HG02938 (cell line): ENCODE data around the gene STX5.
A peak's percentile ranks its signal among the peaks of the same experiment; 100 is the strongest.
"Not testable (repeated sequence)": the region's sequence is repeated elsewhere in the genome, so short reads cannot be mapped to it uniquely, and the experiment has no call there.

ENCODE experiments used
- ATAC-seq: cut with Tn5 transposase; IDR thresholded peaks from one replicate; pipeline ENCODE4 v1.9.1; 2021; ENCODE audit warnings: mild to moderate bottlenecking, moderate library complexity; ENCODE audit not compliant: unreplicated experiment

Gene STX5

DNA sequence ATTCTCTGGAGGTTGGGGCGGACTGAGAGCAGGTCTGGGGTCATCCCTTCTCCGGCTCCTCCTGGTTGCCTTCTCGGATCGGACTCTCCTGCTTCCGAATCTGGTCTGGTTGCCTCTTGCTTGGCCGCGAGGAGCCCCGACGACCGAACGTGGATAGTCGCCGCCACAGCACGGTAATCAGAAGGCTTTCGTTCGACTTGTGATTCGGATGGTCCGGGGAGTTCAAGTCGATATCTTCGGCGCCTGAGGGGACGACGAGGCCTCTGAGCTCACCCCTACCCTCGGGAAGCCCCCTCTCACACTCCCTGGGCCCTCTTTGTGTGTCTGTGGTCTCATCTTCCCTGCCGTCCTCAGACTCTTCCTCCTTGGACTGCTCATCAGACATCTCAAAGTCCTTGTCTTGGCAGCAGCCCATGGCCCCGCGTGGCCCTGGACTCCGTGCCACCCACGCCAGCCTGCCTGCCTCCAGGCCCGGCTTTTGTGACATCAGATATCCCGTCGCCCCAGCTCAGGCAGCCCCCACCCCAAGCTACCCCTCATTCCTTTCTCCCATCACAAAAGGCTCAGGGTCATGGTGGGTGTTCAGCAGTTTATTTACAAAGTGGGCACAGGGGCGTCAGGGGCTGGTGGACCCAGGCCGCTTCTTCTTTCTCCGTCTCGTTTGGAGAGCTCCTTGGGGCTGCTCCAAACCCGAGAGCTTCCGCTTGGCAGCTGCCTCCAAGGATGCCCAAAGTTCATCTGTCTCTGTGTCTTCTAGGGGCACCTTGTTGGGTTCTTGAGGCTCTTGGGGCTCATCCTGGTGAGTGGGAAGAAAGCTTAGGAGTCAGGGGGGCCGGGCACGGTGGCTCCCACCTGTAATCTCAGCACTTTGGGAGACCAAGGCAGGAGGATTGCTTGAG, 734 bp upstream of the STX5 start, which contains the start of gene TEX54:
TSS of gene TEX54 (minus strand) at position 506 of the 899 bp plus-strand sequence.
- peak; percentile 4 for ATAC-seq

DNA sequence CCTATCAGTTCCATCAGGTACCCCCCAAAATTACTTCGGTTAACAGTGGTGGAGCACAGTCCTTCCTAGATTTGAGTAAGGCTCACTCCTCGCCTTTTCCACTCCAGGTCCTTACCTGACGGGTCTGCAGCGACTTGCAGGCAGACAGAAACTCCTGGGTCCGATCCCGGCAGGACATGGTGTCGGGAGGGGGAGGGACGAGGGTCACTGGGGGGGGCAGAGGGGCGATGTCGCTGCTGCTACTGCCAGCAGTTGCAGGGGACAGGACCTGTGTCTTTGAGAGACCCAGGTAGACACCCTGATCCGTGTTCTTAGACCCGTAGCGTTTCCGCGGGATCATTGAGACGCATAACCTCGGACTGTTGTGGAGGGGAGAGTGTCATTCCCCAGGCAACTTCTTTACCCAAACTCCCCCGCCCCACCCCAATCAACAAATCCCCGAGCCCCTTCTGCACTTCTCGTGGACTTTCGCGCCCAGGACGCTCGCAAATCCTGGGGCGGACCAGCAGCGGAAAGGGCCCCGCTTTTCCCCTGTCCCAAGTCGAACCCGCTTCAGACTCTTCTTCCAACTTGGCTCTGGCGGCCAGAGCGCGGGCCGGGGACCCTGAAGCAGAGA, 839 bp downstream of the STX5 start:
- ATAC-seq, result no peak

DNA sequence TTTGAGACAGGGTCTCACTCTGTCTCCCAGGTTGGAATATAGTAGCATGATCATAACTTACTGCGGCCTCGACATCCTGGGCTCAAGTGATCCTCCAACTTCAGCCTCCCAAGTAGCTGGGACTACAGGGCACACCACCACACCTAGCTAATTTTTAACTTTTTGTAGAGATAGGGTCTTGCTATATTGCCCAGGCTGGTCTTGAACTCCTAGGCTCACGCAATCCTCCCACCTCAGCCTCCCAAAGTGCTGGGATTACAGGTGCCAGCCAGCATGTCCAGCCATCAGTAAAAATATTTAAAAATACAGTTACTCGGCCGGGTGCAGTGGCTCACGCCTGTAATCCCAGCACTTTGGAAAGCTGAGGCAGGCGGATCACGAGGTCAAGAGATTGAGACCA, 3.7 kb downstream of the STX5 start:
- ATAC-seq, result not testable (repeated sequence)

DNA sequence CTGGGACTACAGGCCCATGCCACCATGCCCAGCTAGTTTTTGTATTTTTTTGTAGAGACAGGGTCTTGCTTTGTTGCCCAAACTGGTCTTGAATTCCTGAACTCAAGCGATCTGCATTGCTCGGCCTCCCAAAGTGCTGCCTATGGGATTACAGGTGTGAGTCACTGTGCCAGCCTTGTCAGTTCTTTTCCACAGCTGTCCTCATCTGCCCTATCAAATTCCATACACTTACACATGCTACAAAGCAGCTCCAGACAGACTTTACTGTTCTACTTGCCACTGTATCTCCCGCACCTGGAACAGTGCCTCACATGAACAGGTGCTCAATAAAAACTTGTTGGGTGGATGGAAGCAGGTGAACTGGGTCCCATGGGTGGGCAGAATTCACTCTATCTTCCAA, 8.2 kb downstream of the STX5 start:
- no peak for ATAC-seq

DNA sequence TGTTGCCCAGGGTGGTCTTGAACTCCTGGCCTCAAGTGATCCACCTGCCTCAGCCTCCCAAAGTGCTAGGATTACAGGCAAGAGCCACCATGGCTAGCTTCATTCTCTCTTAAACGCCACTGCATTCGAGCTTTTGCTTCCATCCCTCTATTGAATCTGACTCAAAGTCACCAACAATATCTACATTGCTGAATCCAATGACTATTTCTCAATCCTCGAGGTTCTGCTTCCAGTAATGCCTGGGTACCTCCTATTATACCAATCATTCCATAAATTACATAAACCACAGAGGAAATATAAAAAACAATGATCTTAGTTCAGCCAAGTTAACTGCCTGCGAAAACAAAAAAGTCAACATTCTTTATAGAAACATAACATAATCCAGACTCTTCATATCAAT, 14.7 kb downstream of the STX5 start:
- ATAC-seq, result no peak

DNA sequence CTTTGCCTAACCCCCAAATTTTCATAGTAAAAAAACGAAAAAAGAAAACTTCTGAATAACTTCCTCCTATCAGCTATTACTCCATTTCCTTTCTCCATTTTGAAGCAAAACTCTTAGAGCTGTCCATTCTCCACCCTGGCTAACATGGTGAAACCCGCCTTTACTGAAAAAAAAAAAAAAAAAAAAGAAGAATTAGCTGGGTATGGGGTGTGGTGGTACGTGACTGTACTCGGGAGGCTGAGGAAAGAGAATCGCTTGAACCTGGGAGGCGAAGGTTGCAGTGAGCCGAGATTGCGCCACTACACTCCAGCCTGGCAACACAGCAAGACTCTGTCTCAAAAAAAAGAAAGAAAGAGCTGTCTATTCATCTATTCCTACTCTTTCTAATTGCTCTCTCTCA, 15.3 kb downstream of the STX5 start:
- ATAC-seq, result no peak

DNA sequence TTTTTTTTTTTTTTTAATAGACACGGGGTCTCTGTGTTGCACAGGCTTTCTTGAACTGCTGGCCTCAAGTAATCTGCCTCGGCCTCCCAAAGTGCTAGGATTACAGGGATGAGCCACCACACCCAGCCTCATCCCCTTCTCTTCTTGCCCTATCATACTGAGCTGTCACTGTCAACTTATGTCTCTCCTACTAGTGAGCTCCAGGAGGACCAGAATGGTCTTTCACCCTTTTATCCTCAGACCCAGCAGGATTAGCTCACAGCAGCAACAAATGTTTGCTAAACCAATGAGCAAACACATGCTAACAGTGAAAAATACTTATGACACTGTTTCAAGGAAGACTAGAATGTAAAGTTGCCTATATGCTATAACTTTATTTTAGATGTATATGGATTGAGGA, 20.2 kb downstream of the STX5 start:
- ATAC-seq, result no peak

DNA sequence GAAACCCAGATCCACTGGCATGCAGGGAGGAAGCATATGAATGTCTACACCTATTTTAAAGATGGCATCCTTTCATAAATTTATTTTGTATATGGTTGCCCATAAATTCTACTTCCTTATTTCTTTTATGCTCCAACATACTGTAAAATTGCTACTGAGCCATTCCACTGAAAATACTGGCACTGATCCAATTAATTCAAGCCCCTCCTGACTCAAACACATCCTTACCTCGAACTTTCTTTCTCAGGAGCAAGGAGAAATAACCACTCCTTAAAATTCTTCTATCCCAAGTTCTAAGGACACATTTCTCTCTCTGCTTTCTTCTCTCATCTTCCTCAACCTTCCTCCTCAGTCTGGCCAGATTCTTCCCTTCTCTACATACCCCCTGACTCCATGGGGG, 21.1 kb downstream of the STX5 start:
- no peak for ATAC-seq

DNA sequence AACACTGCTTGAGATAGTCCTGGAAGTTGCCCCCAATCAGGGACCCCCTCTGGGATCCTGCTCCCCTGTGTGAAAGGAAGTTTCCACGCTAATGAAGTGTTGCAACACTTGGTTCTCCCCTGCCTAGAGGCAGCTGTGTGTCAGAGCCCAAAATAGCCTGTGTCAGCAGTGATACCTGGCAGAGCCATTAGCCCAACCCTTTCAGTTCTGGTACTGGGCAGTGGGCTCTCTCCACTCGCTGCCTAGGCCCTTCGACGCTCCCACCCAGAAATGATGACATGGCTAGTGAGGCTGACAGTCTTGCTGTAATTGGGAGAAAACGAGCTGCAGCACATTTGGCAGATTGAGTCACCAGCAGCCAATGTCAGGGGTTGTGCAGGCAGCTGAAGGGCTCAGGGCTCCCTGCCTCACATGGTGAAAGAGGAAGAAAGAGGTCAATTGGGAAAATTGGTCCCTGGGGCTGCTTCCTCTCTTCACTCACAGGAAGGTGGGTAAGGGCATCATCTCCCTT, 25.2 kb downstream of the STX5 start:
- ATAC-seq, result no peak

DNA sequence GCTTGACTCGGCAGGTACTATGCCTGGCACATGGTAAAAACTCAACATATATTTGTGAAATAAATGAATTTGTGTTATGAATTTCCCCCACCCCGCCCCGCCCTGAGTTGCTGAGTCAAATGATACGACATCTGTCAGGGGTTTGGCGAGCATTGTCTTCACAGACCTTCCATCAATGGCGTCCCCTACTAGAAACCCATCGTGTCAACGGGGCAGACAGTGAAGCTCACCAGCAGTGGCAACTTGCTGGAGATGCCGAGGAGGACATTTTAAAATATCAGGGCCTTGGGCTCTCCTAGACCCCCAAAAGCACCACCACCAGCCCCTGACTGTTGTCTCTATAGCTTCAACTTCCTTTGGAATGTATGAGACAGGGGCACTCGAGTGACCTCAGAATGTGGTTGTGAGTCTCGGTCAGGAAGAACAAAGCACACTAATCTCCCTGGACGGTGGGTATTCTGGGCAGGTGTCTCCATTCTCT, 25.9 kb downstream of the STX5 start:
- ATAC-seq, result no peak

DNA sequence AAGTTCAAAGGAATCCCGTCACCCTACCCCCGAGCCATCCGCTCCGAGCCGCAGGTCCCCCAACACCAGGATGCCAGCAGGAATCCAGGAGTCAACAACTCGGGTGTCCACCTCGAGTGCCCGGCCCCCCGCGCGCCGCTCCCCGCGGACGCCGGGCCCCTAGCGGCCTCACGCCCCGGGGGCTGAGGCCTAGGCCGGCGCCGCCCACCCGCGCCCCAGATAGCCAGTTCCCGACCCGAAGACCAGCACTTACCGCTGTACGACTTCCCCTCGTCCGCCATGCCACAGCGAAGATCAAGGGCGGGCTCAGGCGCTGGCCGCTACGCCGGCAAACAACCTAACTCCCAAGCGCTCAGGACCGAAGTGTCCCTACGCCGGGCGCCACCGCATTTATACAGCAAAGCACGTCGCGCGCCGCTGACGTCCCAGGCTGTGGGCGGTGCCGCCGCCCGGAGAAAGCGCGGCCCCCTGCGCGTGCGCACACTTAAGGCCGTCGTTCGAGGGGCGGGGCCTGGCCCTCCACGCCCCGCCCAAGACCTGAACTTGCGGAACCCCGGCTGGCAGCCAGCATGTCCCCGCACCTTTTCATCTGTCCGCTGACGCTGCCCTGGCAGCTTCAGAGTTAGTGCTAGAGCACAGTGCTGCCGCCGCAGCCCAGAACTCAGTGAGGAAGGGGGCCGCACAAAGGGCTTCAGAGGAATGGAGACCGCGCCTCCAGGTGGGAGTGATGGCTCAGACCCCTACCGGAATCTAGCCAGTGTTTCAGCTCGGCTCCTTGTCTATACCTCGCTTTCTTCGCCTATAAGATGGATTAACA, 26.6 kb downstream of the STX5 start, which contains the start of gene NXF1:
TSS of gene NXF1 (minus strand) at position 365 of the 817 bp plus-strand sequence. CDS start at position 281, 84 bp downstream.
- ATAC-seq, result peak; percentile 80

DNA sequence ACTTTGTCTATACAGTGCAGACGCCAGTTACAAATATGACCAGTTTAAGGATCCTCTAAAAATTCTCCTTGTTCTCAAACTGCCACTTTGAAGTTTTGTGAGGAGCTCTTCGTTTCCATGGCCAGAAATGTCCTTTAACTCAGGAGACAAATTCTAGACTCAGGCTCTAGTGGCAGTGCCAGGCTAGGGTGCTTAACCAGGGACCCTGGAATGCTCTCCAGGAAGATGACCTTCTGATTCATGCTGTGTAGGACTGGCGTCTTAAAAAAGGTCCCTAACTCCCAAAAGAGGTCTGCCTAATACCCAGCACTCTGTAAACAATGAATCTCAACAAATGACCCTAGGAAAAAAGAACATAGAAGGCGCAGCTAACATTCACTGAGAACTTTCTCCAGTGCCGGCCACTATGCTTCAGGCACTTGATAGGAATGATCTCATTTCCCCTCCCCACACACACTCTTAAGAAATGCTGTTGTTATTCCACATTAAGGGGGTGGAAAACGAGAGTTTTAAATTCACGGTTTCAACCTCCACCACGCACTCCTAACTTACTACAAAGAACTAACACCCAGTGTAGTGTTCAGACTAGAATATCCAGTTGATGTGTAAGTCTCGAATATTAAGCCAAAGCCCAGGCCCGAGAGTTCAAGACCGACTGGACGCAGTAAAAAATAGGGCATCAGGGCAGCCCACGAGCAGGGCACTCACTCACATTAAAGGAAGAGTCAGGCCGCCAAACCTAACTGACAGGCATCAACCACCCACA, 27.4 kb downstream of the STX5 start:
- ATAC-seq, result no peak

DNA sequence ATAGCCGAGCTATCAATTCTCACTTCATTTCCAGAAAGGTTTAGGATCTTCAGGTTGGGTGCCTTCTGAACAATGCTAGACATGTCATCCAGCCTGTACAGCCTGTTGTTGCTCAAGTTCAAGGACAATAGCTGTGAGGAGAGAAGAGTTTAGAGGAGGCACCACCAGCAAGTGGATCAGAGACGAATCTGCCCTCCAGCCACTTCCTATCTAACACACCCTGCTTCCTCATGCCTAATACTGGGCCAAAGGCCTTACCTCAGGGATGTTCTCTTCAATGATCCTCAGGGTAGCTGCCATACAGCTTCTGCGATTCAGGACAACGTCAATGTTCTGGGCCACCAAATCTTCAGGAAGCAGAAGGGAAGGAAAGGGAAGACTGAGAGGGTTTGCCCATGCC, 30.8 kb downstream of the STX5 start:
- no peak for ATAC-seq

DNA sequence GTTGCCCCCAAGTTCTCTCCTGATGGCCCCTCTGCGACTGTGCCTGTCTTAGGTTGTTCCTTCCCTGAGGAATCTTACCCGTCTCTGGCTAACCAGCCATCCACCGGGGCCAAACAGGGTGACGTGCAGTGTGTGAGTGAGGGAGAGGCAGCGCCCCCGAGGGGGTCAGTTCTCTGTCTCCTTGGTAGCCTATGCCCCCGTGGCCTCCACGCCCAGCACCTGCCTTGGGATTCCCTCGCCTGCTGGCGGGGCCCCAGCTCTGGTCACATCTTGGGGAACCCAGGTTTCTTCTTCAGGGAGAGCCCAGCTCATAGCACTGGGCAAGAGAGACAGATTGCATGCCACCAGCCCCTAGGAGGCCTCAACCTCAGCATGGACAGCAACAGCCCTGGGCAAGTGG, 32.4 kb downstream of the STX5 start:
- no peak for ATAC-seq

DNA sequence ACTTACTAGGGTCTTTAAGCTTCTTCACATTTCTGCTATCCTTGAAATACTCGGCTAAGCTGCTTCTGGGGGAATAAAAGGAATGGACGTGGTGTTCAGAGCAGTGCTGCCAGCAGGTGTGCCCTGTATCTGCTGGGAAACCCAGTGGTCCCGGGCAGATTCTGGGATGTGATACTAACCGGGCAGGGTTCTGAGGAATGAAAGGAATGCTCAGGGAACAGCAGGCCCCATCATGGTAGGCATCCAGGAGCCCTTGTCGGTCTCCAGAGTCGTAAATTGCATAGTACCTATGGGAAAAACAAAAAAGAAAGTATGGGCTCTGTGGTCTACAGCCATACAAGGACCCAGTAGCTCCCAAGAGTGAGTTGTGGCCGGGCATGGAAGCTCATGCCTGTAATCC, 35.6 kb downstream of the STX5 start:
- ATAC-seq, result no peak

DNA sequence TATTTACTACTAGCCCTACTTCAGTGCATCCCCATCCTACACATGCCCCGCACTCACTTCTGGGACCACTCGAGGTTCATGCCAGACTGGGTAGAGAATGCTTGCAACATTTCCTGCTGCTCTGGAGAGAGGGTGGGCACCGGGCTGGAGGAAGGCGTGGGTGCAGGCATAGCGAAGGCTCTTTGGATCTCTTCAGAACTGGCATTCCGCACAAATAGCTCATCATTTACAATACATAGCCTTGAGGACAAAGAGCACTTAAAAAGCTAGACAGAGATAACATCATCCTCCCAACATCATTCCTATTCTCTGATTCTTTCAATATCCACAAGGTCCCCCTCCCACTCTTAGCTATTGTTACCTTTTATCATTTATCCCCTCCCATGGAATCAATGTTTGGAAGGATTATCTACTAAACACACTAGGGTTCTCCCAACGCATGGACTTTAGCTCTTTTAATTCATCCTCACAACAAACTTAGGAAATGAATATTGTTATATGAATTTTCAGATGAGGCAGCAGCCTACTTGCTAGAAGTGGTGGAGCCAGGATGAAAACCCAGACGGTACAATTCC, 37.6 kb downstream of the STX5 start:
- no peak for ATAC-seq

DNA sequence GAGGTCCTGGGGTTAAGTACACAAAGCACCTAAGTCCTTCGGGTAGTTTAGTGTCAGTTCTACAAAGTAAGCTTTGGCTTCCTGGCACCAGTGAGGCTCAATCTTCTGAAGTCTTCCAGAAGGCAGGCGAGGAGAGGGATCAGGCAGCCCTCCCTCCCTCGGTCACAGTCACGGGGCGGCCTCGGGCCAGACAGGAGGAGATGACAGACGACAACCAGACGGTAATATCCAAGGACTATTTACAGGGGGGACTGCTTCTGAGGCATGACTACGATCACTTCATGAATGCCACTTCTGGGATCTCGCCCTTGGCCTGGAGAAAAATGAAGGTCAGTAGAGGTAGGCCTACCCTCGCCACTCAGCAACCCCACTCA, 39.7 kb downstream of the STX5 start:
- no peak for ATAC-seq

DNA sequence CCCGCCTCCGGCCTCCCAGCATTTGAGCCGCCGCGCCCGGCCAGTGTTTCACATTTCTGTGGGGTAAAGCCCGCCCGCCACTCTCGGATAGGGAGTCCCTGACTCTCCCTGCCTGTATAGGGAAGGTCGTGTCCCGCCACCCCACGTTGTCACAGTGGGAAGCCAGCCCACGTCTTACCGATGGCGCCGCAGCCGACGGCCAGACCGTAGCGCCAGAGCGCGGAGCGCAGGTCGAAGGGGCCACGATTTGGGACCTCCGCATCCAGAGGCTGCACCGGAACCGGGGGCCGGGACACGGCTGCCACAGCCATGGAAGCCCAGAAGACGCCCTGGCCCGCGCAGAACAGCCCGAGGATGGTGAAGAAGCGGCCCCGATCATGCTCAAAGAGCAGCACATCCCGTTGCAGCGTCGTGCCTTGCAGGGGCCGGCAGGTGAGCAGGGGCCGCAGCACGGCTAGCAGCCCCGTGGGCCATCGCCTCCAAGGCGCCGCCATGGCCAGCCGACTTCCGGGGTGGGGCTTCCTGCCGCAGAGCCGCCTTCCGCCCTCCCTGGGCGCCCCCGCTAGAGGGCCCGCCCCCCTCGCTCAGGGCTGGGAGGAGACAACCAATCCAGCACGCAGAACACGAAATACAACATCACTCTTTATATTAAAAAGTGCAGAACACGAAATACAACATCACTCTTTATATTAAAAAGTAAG, 40.2 kb downstream of the STX5 start, which contains the start of gene TMEM223:
TSS of gene TMEM223 (minus strand) at position 506 of the 701 bp plus-strand sequence. CDS start at position 494, 12 bp downstream.
- ATAC-seq, result peak; percentile 42

DNA sequence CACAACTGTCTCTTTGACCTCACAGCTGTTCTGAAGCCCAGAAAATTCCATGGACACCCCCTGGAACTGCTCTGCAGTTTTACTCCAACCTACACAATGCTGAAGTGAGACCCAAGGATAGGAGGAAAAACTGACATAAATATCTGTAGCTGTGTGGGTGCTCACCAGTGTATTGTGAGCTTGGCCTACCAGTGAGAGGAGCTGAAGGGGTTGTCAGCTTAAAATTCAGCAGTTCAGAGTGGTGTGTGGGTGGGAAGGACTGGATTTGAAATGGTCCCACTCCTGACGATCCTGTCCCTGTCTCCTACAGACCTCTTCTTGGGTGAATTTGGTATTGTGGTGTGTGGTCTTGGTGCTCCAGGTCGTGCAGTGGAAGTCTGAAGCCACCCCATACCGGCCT, 42.3 kb downstream of the STX5 start:
- no peak for ATAC-seq
